Stimulated activated naive CD4-positive, alpha-beta T cell treated with Interleukin-2 at 50 U/mL for 16 hours (primary cell): ENCODE measurements around the gene SCRG1.

Source experiments
- DNase-seq: peaks from one replicate; lab custom pipeline; 2025; lab: John Stamatoyannopoulos, UW

Gene SCRG1

DNA sequence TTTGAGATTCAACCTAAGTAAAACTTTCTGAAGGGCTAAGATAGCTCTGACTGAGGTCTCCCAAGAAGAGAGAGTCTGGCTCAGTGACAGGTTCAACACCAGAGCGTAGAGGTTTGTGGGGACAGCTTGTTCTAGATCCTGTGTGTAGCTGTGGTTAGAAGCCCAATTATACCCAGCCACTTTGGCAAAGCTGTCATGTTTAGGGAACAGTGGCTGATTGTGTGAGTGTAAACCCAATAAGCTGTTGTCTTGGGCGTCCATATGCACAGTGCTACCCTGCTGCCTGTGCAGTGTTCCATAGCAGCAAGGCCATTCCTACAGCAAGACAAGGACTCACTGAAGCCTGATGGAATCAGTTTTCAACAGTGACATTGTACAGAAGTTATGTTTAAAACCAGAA lies 11.2 kb upstream of the SCRG1 start:
- DNase-seq: no peak

DNA sequence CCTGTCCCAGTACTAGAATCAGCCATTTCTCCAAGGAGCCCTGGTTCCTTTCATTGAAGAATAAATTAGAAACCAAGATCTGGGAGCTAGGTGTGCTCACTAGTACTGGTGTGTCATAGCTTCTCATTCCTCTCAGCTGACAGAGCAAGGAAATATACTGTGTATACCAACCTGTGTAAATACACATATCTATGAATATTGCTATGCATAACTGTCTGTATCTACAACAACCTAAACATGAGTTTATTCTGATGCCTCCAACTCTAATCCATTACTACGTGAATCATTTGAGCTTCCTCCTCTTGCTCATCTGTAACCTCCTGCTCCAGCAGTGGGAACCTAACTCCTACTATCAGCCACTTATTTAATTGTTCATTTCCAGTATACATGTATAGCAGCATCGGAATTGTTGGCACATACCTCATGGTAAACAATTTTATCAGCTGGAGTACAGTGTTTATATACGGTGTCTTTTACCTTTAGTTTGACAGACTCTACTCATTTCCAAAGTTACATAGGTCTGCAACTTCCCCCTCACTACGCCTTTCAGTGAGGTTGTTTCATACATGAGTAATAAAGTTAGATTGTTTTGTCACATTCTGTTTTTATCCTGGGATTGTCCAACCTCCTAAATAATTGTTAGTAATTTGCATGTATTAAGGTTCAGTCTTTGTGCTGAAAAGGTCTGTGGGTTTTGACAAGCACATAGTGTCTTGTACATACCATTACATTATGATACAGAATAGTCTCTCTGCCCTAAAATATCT lies 7.1 kb upstream of the SCRG1 start:
- DNase-seq: no peak

DNA sequence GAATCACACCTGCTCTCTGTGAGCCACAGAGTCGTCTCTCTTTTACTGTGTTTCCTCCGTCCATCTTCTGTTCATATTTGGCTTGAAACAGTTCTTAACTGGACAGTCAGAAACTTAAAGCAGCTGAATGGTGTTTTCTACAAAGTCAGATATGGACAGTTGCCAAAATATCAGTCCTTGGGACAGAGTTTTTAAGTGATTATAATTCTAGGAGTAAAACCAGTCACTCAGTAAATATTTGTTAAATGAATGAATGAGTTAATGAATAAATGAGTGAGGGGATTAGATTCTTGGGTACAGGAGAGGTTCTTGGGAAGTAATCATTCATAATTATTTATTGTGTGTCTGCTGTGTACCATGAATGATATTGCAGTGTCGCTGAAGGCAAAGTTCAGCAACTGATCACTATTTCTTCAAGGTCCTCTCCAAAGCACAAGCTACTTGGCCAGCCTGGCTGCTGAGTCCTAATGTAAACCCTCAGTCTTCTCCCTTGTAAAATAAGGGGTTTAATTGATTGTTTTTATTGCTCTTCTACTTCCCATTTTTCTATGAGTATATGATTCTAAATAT lies 5.5 kb upstream of the SCRG1 start:
- no peak for DNase-seq

DNA sequence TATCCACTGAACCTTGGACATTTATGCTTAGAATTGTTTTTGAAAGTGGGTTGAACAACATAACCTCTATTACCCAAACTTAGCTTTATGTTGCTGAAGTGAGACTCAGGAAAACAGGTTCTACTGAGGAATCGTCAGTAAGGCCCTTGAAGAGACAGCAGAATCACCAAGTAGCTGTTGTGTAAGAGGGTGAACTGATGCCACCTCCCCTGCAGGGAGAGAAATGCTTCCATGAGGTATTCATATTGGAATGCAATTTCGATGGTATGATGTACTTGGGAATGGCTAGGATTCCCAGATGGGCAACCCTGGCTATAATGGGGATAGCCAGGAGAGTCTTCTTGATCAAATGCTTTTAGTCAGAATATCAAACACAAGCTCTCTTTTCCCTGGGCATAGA lies 4.1 kb upstream of the SCRG1 start:
- DNase-seq: no peak

DNA sequence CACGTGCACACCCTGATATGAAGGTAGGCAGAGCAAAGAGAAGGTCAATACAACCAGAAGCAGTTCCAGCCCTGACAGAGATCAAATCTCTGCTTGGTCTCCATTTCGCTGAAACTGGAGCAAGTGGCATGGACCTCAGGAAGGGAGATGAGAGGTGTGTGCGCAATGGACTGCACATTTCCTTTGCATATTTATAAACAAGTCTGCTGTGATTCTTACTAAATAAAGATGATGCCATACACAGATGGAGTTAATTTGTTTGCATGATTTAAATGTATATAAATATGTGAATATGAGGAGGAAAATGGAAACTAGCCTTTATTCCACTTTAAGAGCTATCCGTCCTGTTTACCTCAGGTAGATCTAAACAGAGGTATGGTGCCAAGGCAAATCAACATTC lies 2.1 kb upstream of the SCRG1 start:
- DNase-seq: no peak

DNA sequence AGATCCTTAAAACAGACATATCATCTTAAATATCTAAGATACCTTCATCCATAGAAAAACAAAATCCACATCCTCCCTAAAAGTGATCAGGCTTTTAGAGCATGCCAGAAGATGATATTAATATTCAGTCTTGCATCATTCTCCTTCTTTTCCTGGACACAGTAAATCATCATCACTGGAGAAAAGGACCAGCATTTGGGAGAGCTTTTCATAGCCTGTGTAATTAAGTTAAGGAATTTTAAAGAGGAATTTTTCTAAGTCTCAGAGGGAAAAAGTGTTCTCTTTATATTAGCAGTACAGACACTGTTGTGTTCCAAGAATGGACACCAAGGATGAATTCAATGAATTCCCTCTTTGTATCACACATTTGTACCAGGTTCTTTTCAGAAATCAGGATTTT lies 696 bp downstream of the SCRG1 start:
- DNase-seq: no peak

DNA sequence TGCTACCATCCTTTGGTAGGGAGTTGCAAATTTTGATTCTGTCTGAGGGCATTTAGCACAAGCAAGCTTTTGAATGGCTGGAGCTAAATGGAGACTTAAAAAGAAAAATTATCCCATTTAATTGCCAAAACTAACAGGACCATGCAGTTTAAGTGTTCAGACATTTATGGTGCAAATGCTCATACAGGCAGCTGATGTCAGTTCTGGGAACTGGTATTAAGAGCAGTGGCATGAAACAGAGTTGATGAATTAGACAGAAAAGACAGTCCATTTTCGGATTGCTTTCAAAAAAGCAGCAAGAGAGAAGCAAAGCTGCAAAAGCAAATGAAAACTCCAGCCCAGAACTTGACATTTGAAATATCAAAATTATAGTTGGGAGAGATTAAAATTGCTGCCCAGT lies 1.3 kb downstream of the SCRG1 start:
- no peak for DNase-seq

DNA sequence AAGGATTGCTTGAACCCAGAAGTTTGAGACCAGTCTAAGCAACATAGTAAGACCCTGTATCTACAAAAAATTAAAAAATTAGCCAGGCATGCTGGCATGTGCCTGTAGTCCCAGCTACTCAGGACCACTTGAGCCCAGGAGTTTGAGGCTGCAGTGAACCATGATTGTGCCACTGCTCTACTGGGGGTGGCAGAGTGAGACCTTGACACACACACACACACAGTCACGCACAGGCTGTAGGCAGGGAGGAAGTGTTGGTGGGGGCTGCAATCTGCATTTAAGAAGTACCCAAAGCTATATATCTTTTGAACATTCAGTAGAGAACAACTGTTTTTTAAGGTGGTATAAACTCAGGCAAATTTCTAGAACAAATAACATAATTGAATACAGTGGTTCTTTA lies 7.2 kb downstream of the SCRG1 start:
- DNase-seq: no peak

DNA sequence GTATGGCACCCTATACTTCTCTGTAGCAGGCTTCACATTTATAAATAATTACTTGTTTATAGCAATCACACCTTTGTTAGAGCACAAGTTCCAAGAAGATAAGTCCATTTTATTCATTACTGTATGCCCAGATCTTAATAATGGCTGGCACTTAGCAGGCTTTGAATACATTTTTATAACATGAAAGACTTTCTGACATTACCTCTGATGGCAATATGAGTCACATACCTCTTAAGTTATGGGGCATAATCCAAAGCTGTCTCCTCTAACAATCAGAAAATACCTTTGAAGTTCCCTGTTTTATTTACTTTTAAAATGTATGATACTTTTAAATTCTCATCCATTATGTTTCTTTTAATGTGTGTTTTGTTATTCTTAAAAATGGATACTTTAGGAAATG lies 12.2 kb downstream of the SCRG1 start:
- DNase-seq: no peak

DNA sequence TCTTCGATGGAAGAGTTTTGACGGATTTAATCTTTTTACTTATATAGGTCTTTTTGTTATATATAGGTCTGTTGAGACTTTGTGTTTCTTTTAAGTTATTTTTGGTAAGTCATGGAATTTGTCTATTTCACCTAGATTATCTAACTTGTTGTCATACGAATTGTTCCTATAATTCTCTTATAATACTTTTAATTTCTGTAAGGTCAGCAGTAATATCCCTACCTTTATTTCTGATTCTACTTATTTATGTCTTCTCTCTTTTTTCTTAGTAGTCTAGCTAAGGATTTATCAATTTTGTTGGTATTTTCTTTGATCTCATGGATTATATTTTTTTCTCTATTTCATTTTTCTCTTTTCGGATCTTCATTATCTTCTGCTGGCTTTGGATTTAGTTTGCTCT lies 16.6 kb downstream of the SCRG1 start:
- DNase-seq: no peak

DNA sequence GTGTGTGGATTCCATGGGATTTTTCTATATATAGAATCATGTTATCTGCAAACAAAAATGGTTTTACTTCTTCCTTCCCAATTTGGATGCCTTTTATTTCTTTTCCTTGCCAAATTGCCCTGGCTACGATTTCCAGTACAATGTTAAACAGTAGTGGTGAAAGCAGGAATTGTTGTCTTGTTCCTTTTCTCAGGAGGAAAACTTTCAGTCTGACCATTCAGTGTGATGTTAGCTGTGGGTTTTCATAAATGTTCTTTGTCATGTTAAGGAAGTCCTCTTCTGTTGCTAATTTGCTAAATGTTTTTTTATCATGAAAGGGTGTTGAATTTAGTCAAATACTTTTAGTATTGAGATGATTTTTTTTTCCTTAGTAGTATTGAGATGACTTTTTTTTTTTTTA lies 17.3 kb downstream of the SCRG1 start:
- no peak for DNase-seq

DNA sequence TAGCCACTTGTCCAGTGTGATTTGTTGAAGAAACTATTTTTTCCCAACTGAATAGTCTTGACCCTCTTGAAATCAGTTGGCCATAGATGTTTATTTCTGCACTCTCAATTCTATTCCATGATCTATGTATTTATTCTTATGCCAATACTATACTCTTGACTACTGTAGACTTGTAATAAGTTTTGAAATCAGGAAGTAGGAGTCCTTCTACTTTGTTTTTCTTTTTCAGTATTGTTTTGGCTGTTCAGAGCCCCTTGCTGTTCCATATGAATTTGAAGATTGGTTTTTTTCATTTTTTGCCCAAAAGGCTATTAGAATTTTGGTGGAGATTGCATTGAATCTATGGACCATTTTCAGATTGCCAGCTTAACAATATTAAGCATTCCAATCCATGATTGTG lies 17.9 kb downstream of the SCRG1 start:
- no peak for DNase-seq

DNA sequence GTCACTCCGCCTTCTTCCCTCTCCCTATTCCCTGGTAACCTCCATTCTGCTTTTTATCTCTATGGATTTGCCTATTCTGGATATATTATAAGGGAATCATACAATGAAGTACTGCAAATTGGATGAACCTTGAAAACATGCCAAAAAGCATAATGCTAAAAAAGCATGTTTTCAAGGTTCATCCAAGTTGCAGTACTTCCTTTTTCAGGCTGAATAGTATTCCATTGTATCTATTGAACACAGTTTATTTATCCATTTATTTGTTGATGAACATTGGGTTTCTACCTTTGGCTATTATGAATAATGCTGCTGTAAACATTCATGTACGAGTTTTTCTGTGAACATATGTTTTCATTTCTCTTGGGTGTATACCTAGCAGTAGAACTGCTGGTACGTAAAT lies 19.0 kb downstream of the SCRG1 start:
- DNase-seq: no peak

DNA sequence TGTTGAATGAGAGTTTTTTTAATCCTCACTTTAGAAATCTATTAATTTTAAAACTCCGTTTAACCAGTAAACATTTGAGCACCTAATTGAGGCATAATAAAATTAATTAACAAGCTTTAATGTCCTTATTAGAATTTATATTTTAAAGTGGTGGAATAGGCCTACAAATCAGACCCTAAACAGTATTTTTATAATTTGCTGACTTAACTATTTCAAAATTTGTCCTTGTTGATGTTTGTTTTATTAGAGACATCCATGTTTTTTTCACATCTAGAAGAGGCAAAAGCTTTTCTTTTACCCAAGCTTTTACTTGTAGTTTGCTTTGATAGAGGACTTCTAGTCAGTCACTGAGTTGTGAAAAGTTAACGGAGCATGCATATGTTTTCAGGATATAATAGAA lies 24.3 kb downstream of the SCRG1 start:
- DNase-seq: no peak

DNA sequence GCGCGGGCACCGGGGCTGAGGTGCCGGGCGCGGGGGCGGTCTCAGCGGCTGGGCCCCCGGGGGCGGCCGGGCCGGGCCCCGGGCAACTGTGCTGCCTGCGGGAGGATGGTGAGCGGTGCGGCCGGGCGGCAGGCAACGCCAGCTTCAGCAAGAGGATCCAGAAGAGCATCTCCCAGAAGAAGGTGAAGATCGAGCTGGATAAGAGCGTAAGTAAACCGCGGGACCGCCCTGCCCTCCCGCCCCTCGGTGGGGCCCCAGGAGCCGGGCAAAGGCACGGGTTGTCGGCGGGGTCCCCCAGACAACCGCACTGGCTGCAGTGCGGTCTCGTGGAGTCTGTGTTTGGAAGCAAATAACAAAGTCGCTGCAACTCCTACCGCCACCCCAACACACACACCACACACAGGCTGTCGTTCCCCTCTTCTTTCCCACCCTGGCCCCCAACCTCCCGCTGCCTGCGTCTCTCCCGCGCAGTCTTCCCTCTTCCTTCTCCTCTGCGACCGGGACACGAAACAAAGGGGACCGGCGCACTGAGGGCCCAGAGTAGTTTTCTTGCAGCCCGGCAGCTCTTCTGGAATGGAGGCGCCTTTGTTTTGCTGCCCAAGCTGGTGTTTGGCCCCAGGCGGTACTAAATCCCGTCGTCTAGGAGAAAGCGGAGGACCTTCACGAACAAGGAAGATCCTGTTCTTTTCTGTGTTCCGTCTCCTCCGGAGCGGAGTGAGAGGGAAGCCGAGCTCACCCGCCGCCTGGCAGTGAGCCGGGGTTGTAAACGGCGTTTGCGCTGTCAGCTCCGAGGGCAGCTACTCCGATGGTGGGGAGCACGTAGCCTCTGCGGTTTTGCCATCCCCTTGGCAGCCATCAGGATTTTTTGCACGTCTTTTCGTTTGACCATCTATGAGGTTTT lies 27.4 kb downstream of the SCRG1 start:
- peak; percentile 37 for DNase-seq

DNA sequence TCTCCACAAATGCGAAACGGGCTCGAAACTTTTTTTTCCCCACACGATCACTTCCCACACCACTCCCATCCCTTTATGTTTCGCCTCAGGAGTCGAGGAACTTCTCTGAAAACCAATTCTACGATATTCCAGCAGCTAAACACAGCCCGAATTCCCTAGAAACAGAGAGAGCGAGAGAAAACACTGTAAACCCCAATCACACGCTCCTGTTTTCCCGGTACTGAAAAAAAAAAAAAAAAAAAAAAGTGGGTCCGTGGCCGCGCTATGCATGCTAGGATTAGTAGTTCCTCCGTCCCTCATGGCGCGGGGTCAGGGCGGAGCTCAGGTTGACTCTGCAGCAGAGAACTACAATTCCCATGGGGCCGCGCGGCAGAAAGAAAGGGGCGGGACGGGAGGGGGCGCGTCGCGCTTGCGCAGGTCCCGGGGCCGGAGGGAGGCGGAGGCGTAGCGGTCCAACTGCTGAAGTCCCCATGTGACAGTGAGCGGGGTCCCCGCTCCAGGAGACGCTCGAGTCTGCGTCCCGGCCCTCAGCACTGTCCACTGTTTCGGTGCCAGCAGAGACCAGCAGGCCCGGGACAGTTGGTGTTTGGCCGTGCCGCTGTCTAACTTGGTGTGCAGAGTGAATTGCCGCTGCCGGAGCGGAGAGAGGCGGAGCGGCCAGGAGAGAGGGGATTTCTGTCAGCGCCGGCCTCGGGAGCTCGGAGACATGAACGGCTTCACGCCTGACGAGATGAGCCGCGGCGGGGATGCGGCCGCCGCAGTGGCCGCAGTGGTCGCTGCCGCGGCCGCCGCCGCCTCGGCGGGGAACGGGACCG lies 28.2 kb downstream of the SCRG1 start, which contains the start of gene SAP30:
Gene SAP30 (plus strand): TSS at position 478 of the 815 bp plus-strand sequence. CDS start 229 bp downstream, at position 707.
- DNase-seq: peak; percentile 97

DNA sequence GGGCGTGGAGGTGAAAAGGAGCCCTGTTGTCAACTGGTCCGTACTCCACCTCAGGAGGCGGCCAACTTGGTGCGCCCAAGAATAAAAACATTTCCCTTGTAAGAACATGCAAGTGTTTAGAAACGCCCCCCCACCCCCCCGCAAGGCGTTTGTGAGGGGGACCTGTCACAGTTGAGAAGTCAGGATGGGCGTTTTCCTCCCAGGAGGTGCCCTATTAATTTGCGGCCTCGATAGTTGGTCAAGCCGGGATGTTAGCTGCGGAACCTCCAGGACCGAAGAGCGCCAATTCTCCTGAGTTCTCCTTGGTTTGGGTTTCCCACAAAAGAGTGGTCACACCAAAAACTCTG lies 28.8 kb downstream of the SCRG1 start:
- peak; percentile 70 for DNase-seq

DNA sequence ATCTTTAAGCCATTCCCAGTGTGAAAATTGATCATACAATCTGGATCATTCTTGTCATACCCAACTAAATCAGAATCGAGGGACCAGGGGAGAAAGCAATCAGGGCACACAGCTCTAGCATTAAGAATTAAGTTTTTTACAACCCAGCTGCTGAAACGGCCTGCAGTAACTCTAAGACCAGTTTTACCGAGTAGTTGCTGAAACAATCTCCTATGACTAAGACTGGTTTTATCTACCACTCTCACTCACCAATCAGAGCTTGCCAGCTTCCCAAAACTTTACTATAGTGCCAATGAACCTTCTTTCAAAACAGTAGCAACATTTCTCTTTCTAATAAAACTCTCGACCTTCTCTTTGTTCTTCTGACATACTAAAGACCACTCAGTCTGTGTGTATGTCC lies 31.0 kb downstream of the SCRG1 start:
- DNase-seq: no peak

DNA sequence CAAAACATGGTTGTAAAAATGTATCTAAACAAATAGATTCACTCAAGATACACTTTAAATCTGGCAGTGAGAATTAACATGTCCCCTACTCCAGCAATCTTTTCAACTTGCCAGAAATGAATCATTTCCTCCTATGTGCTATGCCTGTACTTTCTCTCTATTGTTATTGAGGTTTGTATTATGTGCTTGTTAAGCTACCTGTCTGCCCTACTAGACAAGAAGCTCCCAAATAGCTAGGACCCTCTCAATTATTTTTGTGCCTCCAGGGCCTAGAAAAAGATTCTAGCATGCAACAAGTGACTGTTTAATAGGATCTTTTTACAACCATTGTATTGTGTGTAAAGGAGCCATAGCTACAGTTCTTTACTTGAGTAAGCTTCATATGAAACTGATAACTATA lies 31.6 kb downstream of the SCRG1 start:
- DNase-seq: no peak

DNA sequence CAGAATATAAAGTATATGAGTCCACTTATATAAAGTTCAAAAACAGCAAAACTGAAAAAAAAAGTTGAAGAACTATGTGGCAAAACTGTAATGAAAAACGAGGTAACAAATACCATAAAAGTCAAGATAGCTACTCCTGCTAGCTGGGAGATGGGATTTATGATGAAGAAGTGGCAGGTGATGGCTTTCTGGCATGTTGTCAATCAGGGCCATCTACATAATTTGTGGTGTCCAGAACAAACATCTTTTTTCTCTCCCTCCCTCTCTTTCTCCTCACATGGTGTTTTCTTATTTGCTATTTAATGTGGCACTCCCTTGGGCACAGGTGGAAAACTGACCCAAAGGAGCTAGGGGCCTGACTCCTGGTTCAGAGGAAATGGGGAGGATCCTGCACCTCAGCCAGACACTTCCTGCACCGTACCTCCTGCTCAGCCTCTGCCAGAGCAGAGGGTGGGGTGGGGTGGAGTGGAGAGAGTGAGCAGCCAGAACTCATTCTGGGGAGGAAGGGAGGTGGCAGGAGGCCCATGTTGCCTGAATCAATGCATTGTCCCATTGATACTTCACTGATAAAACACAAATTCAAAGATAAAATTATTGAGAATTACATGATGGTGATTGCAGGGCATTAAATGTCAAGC lies 33.4 kb downstream of the SCRG1 start:
- no peak for DNase-seq

DNA sequence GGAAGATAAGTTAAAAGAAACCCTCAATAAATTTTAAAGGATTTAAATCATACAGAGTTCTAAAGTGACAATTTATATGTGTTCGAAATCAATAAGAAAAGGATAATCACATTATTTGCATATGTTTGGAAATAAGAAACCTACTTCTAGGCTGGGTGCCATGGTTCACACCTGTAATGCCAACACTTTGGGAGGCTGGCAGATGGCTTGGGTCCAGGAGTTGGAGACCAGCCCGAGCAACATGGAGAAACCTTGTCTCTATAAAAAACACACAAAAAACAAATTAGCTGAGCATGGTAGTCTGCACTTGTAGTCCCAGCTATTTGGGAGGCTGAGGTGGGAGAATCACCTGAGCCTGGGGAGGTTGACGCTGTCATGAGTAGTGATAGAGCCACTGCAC lies 36.2 kb downstream of the SCRG1 start:
- DNase-seq: no peak
